Peyer's patch (tissue), 4 donors: ENCODE results near the gene RBM4B. TPM values are rescaled to one million over a fixed set of nuclear protein-coding genes. Genes with fewer than 3 reads are reported as not detected.
"Not testable (repeated sequence)": the region's sequence is repeated elsewhere in the genome, so short reads cannot be mapped to it uniquely, and the experiment has no call there.

Experiments
- DNase-seq, 3 donors: peaks; one replicate each; pipeline ENCODE4 v3.0.0-alpha.2; 2017 to 2019
- H3K27ac ChIP-seq, 4 donors: fragments of 200-600 bp; sonication (generic); one replicate each; pipeline ENCODE4 v1.5.1; 2016 to 2019
- H3K27me3 ChIP-seq, 2 donors: fragments of 200-600 bp; sonication (generic); one replicate each; pipeline ENCODE4 v1.5.1; 2019
- H3K36me3 ChIP-seq, 3 donors: fragments of 200-600 bp; sonication (generic); one replicate each; pipeline ENCODE4 v1.5.1; 2016 to 2019
- H3K4me1 ChIP-seq, 4 donors: fragments of 200-600 bp; sonication (generic); one replicate each; pipeline ENCODE4 v1.5.1; 2016 to 2019
- H3K4me3 ChIP-seq, 4 donors: fragments of 200-600 bp; sonication (generic); 1 replicate in 3 of 4; 2 replicates in 1 of 4; pipeline ENCODE4 v1.5.1; 2016 to 2019; ENCODE audit warnings: mild to moderate bottlenecking in 1 of 4
- H3K9me3 ChIP-seq, 4 donors: fragments of 200-600 bp; sonication (generic); one replicate each; pipeline ENCODE4 v1.5.1; 2016 to 2019; ENCODE audit warnings: mild to moderate bottlenecking in 1 of 4
- CTCF ChIP-seq, 6 experiments: fragments of 450-650 bp in 4 of 6; fragments of 200-600 bp in 2 of 6; sonication (generic) in 1 of 6; IDR thresholded peaks; one replicate each; pipeline ENCODE4 v1.5.1; 2017 to 2019; ENCODE audit warnings: antibody characterized with exemption in 6 of 6, mild to moderate bottlenecking in 3 of 6, moderate library complexity in 1 of 6
- POLR2A ChIP-seq, 2 donors: fragments of 450-650 bp; IDR thresholded peaks; one replicate each; pipeline ENCODE4 v1.5.1; 2017; ENCODE audit warnings: antibody characterized with exemption in 2 of 2, mild to moderate bottlenecking in 2 of 2, moderate library complexity in 2 of 2
- total RNA-seq, 4 donors: library from RNA; depleted of rRNA; stranded (reverse); fragments of >200 nt; gene quantifications; one replicate each; pipeline ENCODE4 v1.1.0, GENCODE V29; 2016

RBM4B gene
- total RNA-seq, 4 donors from 2014 or later: 15.2 to 33.0 (median 21.7) TPM

GRCh38 chr11:66641834-66642233, 35.9 kb downstream of the RBM4B start:
- H3K27ac ChIP-seq: no peak overlapping the region
- H3K4me1 ChIP-seq: peaks cover 0 to 75% (median 25%) of the 10 kb centered on the region in 4 donors
- H3K27me3 ChIP-seq: no peaks in the 10 kb centered on the region
- no peak for DNase-seq
- peak overlapping the region in 3 of 4 donors; percentile 0 to 63 (median 4) for H3K4me3 ChIP-seq
- no peak for TF ChIP-seq POLR2A (IDR thresholded peaks at IDR 0.05)
- no peak for TF ChIP-seq CTCF (IDR thresholded peaks at IDR 0.05)
- no peaks in the 10 kb centered on the region for H3K9me3 ChIP-seq
- H3K36me3 ChIP-seq: peaks cover 0 to 59% (median 0%) of the 10 kb centered on the region in 3 donors

- Histone ChIP-seq H3K36me3 (peaks cover 0 to 45% (median 0%) of the 10 kb centered on the region in 3 donors), H3K4me1 (peaks cover 0 to 64% (median 21%) of the 10 kb centered on the region in 4 donors), H3K27ac (peak overlapping the region in 1 of 4 donors; percentile 89), H3K4me3 (peak overlapping the region in 3 of 4 donors; percentile 63 to 78 (median 71))
- H3K27me3 ChIP-seq, H3K9me3 ChIP-seq, DNase-seq: not testable (repeated sequence)
Measured at GRCh38 chr11:66639814-66640340, 37.8 kb downstream of the RBM4B start.

- Histone ChIP-seq H3K4me3 (peak overlapping the region; percentile 63 to 85 (median 74)), H3K27ac (peak overlapping the region; percentile 86 to 90 (median 88)), H3K27me3 (no peaks in the 10 kb centered on the region), H3K4me1 (peaks cover 0 to 58% (median 21%) of the 10 kb centered on the region in 4 donors), H3K36me3 (peaks cover 0 to 41% (median 0%) of the 10 kb centered on the region in 3 donors), H3K9me3 (no peaks in the 10 kb centered on the region)
- TF ChIP-seq CTCF (IDR thresholded peaks at IDR 0.05) (peak in 3 of 6 experiments; percentile 4 to 13 (median 5)), POLR2A (IDR thresholded peaks at IDR 0.05) (no peak)
- DNase-seq: peak in 1 of 3 donors; percentile 38
Measured at GRCh38 chr11:66639066-66639813, 38.4 kb downstream of the RBM4B start.

GRCh38 chr11:66638177-66639065, 39.3 kb downstream of the RBM4B start, which contains the start of gene RBM4:
RBM4 (plus strand) TSS chr11:66638703; CDS start chr11:66639712, 1,009 bp downstream.
- Histone ChIP-seq H3K4me1 (peaks cover 0 to 50% (median 21%) of the 10 kb centered on the region in 4 donors), H3K4me3 (peak within 1 kb of the TSS; percentile 63 to 85 (median 74)), H3K27ac (peak within 1 kb of the TSS; percentile 86 to 90 (median 88)), H3K27me3 (no peaks in the 10 kb centered on the region), H3K36me3 (peaks cover 0 to 36% (median 0%) of the 10 kb centered on the region in 3 donors), H3K9me3 (no peaks in the 10 kb centered on the region)
- TF ChIP-seq CTCF (IDR thresholded peaks at IDR 0.05) (peak in 3 of 6 experiments; percentile 15 to 29 (median 20)), POLR2A (IDR thresholded peaks at IDR 0.05) (peak; percentile 63 to 91)
- peak; percentile 95 to 99 (median 96) for DNase-seq

- peak overlapping the region; percentile 71 to 89 (median 80) for H3K27ac ChIP-seq
- H3K4me1 ChIP-seq: peaks cover 0 to 42% (median 21%) of the 10 kb centered on the region in 4 donors
- no peaks in the 10 kb centered on the region for H3K9me3 ChIP-seq
- H3K27me3 ChIP-seq: no peaks in the 10 kb centered on the region
- TF ChIP-seq POLR2A (IDR thresholded peaks at IDR 0.05): no peak
- H3K4me3 ChIP-seq: peak overlapping the region; percentile 38 to 78 (median 67)
- H3K36me3 ChIP-seq: peaks cover 0 to 32% (median 0%) of the 10 kb centered on the region in 3 donors
- no peak for DNase-seq
Measured at GRCh38 chr11:66637557-66638176, 40.0 kb downstream of the RBM4B start.

- no peak for DNase-seq
- peaks cover 0 to 29% (median 0%) of the 10 kb centered on the region in 3 donors for H3K36me3 ChIP-seq
- no peak overlapping the region for H3K27ac ChIP-seq
- H3K9me3 ChIP-seq: no peaks in the 10 kb centered on the region
- peaks cover 0 to 30% (median 15%) of the 10 kb centered on the region in 4 donors for H3K4me1 ChIP-seq
- H3K4me3 ChIP-seq: no peak overlapping the region
- TF ChIP-seq CTCF (IDR thresholded peaks at IDR 0.05): no peak
- TF ChIP-seq POLR2A (IDR thresholded peaks at IDR 0.05): no peak
- no peaks in the 10 kb centered on the region for H3K27me3 ChIP-seq
Measured at GRCh38 chr11:66636411-66636810, 41.3 kb downstream of the RBM4B start.
